Dedifferentiated amniotic fluid mesenchymal stem cell (primary cell): ENCODE data around the gene SCN5A.
A peak's percentile ranks its signal among the peaks of the same experiment; 100 is the strongest.

Source experiments
- DNase-seq: peaks from one replicate; pipeline ENCODE4 v3.0.0-alpha.2; 2016; ENCODE audit errors: extremely low spot score

Gene SCN5A

DNA sequence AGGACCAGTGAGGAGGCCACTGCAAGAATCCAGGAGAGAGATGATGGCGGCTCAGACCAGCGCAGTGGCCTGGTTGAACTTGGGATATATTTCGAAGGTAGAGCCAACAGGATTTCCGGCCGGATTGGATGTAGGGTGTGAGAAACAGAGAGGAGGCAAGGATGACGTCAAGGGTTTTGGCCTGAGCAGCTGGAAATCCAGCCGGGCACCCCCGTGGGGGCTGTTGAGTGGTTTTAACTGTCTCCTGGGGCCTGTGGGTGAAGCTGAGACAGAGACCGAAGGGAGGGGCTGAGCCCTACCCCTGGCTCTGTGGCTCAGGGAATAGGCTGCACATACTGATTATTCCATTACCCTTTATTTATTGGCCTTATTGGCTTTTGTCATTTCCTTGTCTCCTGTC is 107.7 kb downstream of the SCN5A start:
- no peak for DNase-seq

DNA sequence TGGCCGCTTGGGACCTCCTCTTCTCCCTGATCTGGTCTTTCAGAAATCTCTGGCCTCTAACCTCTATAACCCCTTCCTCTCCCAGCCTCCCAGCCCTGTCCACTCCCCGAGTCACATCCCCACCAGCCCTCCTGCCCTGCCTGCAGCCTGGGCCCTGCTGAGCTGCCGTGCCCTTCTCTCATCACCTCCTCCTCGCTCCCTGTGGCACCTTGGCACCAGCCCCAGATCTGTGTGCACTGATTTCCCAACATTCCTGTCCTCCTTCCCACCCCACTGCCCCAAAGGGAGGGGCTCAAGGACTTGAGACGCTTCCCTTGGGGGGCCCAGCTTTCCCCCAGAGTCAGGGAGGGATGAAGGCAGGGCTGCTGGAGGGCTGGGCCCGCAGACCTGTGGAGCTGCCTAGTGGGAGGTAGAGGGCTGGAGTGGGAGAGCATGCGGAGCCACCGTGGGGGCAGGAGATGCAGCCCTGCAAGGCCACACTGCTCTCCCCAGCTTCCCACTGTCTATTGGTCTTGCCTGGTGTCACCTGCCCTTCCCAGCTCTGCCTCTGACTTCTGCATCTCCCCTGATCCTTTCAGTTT is 110.6 kb downstream of the SCN5A start:
- no peak for DNase-seq

DNA sequence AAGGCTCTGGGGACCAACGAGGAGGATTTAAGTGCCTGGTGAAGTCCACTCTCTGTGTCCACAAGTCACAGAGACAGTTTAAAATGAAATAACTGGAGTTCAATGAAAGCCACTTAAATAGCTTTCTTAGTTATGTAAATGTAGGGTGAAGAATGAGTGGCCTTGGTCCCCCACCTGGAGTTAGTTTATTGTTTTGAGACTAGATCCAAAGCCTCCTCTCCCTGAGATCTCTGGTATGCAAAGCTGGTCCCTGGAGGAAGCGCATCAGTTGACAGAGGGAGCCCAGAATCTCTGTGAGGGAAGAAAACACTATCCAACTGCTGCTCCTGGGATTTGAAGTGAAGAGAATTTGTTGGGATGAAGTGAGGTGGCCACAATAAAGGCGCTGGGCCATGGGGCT is 112.8 kb downstream of the SCN5A start:
- DNase-seq, result no peak

DNA sequence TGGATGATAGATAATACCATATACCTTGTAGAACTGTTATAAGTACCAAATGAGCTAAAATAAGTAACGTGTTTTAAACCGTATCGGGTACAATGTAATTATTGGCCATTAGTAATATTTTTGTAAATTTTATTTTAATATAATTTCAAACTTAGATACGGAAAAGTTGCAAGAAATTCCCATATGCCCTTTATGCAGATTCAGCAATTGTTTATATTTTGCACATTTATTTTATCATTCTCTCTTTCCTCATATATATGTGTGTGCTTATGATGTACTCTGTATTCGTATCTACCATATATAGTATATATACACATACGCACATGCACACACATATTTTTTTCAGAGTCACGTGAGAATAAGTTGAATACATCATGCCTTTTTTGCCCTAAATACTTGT is 114.9 kb downstream of the SCN5A start:
- no peak for DNase-seq

DNA sequence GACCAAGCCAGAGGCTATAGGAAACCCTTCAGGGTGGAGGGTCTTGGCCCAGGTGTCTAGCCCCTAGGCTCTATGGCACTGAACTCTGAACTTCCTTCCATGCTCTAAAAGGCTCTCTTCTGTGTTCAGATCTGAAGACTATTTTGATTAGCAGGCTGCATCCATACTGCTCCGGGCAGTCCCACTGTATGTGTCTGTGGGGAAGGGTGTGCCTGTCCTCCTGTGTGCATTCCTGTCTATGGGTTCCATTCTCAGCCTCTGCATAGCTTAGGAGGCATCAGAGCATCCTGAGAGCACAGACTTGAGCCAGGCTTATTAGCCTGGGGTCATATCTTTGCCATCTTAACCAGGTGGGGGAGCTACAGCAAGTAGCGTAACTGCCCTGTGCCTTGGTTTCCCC is 115.3 kb downstream of the SCN5A start:
- DNase-seq, result no peak

DNA sequence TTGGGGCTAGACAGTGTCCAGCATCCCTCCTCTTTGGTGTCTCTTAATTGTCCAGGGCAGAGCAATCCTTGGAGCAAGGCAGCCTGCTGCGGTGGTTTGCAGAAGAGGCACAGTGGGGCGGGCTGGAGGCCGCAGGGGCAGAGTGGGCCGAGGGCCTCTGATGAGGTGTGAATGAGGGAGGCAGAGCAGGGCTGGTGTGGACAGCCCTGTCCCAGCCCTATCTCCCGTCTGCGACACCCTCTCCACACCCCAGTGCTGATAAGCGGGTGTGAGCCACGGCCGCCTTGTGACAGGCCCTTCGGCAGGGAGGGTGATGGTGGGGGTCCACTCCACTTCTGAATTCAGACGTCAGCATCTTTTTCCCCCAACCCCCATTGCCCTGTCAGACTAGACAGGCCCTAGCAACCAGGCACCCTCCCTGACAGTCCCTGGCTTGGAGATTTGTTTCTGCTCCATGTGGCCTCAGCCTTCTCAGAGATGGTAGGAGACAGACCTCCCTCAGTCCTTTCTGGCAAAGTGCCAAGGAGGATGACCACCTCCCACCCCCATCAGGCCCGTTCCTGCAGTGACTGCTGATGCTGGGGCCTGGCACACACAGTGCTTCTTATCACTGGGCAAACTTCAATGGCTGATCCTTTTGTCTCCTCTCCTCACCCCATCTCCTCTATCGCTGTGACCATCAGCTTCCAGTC is 116.1 kb downstream of the SCN5A start:
- DNase-seq, result no peak

DNA sequence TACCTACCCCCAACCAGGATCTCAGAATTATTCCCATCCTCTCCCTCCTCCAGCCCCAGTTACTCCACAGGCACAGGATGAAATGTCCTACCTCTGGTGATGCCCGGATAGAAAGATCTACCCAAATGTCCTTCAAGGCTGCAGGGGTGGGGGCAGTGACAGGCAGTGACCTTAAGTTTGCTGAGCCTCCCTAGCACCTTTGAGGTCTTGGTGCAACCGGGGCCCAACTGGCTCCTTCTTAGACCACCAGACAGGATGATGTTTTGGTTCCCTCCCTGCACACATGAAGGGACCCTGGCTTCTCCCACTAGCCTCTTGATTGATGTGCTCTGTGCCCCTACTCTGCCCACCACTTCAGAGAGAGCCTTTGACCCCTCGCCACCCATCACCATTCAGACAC is 117.0 kb downstream of the SCN5A start:
- DNase-seq, result no peak

DNA sequence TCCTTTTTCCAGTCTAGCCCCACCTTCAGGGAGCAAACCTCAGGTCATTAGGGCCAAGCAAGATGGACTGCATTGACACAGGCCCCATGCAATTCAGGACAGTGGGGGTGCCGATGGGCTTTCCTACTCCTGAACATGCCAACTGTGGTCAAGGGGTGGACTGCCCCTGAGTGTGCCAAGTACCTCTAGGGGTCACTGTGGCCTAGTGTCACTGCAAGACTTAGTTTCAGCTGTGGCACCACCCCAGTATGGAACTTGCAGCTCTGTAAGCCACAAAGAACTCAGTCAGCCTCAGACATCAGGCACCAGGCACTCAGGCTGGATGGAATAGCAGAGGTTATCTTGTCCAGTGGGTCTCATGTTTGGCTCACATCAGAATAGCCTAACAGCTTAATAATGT is 121.0 kb downstream of the SCN5A start:
- no peak for DNase-seq

DNA sequence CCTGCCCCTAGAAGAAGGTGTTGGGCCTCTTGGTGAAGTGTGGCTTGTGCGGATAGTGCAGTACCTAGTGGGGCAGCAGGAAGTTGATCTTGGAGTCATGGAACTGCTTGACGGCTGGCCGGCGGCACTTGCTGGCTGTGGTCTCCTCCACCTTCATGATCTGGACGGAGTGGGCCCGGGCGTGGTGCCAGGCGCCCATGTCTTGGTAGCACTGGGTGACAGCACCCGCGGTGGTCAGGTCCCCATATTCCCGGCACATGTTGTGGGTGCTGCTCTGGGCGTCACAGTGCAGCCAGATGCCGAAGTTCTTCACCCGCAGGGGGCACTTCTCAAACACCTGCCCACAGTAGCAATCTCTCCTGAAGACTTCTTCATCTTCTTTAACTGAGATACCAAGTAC is 122.7 kb downstream of the SCN5A start:
- DNase-seq, result no peak

DNA sequence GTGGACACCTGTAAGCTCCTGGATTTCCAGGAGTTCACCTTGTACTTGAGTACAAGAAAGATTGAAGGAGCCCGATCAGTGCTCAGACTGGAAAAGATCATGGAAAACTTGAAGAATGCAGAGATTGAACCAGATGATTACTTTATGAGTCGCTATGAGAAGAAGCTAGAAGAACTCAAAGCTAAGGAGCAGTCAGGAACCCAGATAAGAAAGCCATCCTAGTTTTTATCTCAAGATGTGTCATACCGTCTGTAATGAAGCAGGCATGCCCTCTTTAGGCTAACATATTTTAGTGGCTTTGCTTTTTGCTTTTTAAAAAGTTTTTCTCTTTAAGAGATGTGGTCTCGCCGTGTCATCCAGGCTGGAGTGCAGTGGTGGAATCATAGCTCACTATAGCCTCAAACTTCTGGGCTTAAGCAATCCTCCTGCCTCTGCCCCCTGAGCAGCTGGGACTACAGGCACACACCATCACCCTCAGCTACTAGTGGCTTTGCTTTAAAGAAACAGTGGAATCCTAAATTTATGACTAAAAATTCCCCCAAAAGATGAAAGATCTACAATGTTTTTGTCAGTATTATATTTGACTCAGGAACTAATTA is 125.2 kb downstream of the SCN5A start:
- DNase-seq, result no peak

DNA sequence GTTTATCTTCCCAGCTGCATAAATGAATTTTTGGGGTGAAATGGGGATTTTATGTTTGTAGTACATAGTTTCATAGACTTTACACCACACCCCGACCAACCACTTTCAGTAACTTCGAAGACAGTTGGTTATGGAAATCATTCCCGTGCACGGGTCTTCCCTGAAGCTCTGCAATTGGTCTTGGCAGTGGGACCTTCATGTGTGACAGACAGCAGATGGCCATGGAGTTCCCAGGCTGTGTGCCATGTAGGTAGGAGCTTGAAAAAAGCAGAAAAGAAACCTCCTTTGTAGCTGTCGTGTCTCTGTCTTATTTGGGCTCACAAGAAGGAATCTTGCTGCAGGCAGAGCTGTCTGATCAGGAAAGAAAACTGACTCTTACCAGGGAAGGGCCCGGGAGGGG is 127.5 kb downstream of the SCN5A start:
- DNase-seq, result no peak

DNA sequence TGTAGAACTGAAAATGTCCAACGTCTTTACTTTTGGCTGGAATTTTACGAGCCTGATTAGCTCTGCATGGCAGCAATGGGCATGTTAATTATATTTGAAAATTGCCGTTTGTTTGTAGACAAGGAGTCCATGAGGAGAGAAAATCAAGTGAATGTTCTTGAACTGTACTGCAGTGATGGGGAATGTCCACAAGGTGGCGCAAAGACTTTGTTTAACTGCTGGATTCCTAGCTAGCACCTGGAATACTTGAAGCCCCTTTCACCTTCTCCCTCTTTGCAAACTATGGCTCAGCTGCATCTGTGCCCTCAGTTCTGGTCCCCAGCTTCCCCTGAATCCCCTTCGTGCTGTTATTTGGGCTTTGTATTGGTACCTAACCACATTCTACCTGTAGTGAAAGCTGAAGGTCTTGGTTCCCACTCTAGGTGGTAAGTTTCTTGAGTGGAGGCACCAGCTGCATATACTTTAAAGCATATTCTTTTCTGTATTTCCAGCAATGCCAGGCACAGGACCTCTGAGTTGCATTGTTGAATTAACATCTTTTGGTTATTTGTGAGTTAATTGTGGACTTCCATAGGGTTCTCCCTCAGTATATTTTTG is 128.0 kb downstream of the SCN5A start:
- DNase-seq, result peak; percentile 66

DNA sequence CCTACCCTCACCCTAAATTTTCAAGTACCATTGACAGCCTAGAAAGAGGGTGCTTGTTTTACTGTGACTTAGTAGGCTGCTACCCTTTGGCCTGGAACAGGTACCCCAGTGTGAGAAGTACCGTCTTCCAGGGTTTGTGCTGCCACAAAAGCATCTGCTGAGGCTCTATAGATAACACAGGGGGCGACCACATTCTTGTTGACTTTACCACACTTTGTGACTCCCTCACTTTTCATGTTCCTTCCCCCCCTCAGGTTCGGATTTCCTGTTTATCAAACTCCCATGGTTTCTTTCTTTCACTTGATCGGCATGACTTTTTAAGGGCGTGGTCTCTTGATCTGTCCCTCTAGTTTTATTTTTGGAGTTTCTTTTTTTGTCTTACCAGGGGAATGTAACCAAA is 129.8 kb downstream of the SCN5A start:
- no peak for DNase-seq

DNA sequence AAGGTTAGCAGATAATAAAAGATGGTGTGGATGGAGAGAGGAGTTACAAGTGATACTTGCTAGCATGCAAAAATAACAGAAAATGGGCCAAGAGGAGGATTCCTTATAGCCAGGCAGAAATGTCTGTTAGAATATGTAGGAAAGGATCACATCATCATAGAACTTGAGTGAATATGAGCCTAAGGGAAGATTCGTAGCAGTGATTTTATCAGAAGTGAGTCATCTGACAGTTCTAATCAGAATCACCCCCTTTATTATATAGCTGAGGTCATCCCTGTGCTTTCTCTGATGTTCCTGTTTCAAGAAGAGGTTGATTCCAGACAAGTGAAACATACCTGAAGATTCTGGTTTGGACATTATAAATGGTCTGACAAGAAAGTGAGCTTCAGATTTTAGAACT is 130.5 kb downstream of the SCN5A start:
- DNase-seq, result peak; percentile 31

DNA sequence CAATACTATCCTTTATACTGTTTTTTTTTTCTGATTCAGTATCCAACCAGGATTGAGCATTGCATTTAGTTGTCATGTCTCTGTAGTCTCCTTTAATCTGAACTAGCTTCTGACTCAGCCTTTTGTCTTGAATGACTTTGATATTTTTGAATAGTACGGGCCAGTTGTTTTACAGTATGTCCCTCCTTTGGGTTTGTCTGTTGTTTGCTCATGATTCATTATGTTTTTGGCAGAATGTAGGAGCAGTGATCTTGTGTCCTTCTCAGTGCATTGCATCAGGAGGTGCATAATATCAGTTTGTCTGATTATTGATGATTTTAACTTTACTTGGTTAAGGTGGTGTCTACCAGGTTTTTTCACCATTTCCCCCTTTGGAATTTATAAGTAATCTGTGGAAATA is 132.8 kb downstream of the SCN5A start:
- no peak for DNase-seq

DNA sequence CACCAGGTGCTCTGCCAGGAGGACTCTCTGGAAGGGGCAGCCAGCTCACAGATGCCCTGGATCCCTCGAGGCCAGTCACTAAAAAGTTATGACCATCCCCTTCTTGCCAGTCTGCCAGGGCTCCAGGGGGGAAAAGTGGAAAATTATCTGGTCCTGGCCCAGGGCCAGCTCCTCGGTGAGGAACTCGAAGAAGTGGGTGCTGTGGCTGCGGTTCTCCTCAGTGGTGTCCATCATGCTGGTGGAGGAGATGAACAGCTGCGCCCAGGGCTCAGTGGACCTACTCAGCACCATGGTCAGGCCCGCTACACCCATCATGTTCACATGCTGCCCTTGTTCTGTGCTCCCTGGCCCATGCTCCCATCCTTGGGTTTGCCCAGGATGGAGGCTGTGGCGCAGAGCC is 134.1 kb downstream of the SCN5A start:
- no peak for DNase-seq

DNA sequence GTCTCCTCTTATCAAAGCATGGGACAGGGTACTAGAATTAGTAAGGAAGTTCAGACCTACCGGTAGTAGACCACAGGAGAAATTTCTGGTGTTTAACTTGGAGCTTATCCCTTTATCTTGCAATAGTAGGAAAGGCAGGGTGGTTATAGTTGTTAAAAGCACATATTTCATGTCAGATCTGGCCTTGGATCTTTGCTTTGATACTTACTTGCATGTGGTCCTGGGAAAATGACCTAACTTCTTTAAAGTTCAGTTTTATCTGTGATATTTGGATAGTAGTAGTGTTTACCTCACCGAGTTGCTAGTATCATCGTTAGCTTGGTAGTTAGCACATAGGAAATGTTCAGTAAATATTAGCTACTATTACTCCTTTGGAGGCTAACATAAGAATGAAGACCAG is 137.9 kb downstream of the SCN5A start:
- no peak for DNase-seq

DNA sequence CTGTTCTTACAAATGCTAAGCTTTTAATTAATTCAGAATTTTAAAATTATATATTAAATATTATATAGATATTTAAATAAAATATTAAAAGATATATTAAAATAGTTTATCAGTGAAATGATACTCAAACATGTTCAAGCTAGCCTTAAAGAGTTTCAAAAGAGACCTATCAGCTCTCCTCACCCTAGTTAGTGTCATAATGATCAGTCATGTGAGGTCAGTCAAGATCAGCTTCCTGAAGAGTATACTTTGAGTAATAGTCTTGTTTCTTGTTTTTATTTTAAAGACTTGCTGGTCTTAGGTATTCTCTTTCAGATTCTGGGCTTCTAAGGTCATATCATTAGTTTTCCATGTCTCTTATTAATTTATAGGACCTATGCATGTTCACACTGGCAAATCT is 138.9 kb downstream of the SCN5A start:
- DNase-seq, result no peak

DNA sequence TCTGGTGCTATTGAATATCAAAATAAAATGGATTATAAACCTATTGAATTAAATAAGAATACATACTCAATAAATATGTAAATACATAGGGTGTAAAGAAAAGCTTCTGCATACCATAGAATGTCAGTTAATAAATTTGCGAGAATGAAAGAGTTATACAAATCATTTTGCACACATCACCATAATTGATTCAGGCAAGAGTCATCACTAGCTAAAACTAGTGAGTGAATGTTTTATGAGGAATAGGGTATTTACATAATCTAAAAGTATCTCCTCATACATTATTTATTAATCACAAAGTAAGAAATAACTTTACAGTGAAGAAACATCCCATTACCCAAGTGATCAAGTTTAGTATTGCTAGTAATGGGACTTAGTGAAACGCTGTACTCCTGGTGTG is 139.8 kb downstream of the SCN5A start:
- DNase-seq, result no peak

DNA sequence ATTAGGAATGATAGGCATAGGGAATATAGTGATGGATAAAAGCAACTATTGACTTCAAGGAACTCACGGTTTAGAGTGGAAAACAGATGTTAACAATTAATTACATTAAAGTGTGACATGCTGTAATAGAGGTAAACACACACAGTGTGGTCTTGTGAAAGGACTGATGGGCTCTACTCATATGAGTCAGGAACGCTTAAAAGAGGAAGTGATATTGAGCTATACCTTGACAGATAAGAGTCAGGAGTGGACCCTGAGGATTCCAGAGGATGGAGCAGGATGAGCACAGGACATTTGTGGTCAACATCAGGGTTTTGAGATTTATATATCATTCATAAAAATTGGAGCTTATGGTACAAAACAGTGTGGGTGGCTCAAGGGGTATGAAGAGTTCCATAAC is 142.4 kb downstream of the SCN5A start:
- DNase-seq, result no peak

DNA sequence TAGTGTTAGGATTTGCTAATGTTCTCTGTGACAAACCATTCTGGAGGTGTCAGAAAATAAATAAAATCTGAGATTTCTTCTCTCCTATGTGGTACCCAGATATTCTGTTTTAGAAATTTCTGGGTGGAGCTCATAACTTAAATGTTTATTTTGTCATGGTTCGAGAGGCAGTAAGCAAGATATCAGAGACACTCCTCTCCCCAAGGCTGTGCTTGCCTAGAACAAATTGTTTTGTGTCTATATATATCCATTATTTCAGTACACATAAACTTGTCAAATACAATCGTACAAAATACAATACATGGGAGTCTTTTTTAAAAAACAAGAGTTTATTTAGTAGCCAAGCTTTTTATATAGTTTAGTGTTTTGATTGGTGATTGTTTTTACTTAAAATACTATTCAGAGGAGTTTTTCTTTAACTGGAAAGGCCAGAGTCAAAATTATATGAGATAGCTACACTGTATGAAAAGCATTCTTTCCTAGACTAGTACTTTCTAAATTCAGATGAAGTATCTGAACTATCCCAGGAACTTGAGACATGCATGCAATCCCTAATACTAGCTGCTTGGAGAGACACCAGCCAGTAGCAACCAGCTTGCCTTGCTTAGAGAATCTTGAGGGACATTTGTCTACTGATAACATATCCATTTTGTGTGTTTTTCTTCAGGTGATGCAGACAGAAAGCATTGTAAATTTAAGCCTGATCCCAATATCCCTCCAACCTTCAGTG is 148.6 kb downstream of the SCN5A start:
- DNase-seq, result peak; percentile 49
